Adrenal gland (tissue), 5 donors: ENCODE data around the gene CC2D1A.

Experiments
- CTCF ChIP-seq, 6 experiments: fragments of 450-650 bp in 4 of 6; fragments of 200-600 bp in 2 of 6; sonication (generic) in 1 of 6; IDR thresholded peaks; 1 replicate in 5 of 6; 2 replicates in 1 of 6; pipeline versions ENCODE4 v1.5.1 to v1.8.0; 2016 to 2021; ENCODE audit warnings: antibody characterized with exemption in 6 of 6, mild to moderate bottlenecking in 2 of 6, moderate library complexity in 1 of 6
- POLR2A ChIP-seq, 2 donors: fragments of 450-650 bp; IDR thresholded peaks; one replicate each; pipeline ENCODE4 v1.6.1; 2017; ENCODE audit warnings: antibody characterized with exemption in 2 of 2, mild to moderate bottlenecking in 2 of 2, moderate library complexity in 1 of 2
- donor health status: DM: no; HTN: no; CAD: no.

GRCh38 chr19:13974073-13974472 is 68.1 kb downstream of the CC2D1A start:
- TF ChIP-seq CTCF (IDR thresholded peaks at IDR 0.05) (no peak), POLR2A (IDR thresholded peaks at IDR 0.05) (no peak)
